GM21390 (cell line): Measurements from ENCODE around the gene LHPP.

Source experiments
- ATAC-seq: cut with Tn5 transposase; IDR thresholded peaks from one replicate; pipeline ENCODE4 v1.9.1; 2021; ENCODE audit not compliant: unreplicated experiment

Gene LHPP

GRCh38 chr10:124495725-124496124 is 34.1 kb downstream of the LHPP start:
- no peak for ATAC-seq

DNA sequence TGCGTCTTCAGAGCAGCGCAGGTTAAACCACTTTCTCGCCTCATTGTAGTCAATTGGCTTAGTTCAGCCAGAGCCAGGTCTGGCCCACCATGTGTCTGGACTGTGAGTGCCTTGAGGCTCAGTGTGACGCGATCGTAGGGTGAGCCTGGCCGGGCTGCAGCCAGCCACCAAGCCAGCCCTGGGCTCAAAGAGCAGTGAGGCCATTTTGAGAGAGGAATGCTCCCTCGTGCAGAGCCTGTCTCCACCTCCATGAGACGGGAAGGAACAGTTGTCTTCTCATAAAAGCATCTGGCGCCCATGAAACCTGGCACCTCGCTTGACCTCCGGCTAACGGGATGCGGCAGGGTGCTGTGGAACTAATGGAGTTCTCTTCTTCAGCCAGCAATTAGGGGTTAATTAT is 34.5 kb downstream of the LHPP start:
- ATAC-seq, result no peak

GRCh38 chr10:124496620-124497019 is 35.0 kb downstream of the LHPP start:
- ATAC-seq, result no peak

DNA sequence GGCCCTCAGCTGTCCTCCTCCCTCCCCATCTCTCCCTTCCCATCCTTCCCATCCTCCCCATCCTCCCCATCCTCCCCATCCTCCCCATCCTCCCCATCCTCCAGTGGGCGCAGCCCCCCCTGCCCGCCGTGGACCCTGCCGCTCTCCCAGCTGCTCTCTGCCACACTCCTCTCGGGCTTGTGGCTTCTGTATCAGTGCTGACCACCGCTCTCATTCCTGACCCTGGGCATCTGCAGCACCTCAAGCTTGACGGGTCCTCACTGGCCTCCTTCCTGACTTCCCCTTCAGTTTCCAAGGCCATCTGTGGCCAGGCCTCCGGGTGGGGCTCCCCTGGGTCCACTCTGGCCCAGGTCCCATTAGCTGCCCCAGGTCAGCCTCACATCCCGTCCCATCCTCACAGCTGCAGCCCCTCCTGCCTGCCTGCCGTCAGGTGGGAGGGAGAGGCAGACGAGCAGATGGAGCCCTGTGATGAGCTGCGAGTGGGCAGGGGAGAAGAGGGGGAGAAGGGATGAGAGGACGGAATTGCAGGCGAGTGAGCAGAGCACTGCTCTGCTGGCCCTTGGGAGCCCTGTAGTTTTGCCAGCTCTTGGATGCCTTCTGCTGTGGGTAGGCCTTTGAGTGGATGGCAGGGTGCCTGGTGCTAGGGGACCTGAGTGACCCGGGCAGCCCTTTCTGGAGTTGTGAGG is 35.7 kb downstream of the LHPP start:
- ATAC-seq, result no peak

GRCh38 chr10:124498056-124498455 is 36.4 kb downstream of the LHPP start:
- ATAC-seq, result no peak

GRCh38 chr10:124500757-124501156 is 39.1 kb downstream of the LHPP start:
- no peak for ATAC-seq

DNA sequence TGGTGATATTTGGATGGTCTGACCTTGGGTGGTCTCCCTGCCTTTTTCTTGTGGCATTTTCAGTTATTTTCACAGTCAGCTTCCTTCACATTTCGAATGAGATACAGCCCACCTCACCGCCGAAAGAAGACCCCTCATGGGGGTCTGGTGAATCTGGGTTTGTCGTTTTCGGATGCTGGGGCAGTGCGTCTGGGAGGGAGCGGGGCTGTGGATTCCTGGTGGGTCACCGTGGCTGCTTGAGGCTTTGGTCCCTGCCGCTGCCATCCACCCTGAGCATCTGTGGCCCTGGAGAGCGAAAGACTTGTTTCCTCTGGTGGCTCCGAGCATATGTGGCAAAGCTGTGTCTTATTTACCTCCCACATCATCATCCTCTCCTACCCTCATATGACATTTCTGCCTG is 43.1 kb downstream of the LHPP start:
- no peak for ATAC-seq

DNA sequence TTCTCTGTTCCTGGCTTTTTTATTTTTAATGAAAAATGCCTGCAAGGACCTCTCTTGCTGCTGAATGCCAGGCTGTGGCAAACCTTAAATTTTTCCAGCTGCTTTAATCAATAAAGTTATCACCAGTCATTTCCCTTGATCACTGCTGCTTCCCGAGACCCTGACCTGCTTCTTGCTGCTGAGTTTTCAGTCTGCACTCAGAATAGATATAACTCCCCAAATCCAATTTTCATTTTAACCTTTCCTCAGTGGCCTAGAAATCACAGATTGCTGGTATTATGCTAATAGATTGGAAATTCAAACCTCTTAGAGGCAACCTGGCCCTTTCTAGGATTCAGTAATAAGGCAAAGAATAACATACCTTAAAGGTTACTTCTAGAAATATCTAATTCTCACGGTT is 43.7 kb downstream of the LHPP start:
- ATAC-seq, result no peak

- no peak for ATAC-seq
These were observed 46.5 kb downstream of the LHPP start for GRCh38 chr10:124508070-124508667.

DNA sequence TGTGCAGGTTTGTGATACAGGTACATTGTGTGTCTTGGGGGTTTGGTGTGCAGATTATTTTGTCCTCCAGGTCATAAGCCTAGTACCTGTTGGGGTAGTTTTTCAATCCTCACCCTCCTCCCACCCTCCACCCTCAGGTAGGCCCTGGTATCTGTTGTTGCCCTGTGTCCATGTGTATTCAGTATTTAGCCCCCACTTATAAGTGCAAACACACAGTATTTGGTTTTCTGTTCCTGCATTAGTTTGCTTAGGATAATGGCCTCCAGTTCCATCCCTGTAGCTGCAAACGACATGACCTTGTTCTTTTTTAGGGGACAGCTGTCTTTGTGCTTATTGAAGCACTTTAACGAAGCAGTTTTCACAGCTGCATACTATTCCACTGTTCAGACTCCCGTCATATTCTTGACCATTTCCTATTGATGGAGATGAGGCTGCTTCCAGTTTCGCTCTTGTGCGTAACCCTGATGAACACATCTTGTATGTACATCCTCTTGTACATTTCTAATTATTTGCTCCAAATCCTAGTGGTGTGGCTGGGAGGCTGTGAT is 47.4 kb downstream of the LHPP start:
- no peak for ATAC-seq

DNA sequence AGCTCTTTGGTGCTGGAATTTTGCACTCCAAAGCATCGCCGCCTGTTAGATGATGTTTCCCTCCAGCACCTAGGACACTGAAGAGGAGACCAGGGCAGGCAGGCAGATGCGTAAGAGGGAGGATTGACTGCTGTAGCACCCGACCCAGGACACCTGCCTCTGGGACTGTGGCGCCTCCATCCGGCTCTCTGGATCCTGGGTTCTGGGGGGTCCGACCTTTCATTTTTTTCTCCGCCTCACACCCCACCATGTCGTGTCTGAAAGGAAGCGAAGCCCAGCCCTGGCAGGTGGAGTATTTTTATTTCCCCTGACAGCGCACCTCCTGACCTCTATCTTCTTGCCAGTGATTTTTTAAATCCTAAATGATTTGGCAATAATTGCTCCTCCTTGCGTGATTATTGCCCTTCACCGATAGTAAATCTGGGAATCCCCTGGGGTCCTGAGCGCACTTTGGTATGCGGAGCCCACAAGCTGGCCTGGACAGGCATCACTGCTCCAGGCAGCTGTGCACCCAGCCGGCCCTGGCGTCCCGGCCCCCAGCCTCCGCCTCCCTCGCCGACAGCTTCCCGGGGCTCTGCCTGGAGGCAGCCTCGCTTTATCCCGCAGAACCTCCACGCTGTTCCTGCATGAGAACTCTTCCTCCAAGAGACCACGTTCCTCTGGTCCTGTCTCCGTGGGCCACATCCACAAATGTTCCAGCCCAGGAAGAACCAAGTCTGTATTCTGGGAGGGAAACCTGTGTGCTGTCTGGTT is 48.4 kb downstream of the LHPP start:
- no peak for ATAC-seq

DNA sequence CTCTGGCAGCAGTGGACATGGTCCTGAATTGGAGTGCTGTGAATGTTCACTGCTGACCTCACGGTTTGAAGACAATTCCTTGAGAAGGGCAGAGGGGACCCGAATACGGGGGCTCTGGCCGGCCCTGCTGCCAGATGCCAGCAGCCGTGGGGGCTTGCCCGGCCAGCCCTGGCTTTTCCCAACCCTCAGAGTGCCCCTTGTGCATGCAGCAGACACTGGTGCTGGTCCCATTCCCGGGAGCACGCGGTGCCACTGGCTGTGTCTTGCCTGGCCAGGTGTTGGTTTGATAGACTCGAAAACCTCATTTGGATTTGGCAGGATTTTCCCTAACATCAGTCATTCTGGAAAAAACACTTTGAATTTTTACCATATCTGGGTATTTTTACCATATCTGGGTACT is 49.1 kb downstream of the LHPP start:
- ATAC-seq, result no peak

DNA sequence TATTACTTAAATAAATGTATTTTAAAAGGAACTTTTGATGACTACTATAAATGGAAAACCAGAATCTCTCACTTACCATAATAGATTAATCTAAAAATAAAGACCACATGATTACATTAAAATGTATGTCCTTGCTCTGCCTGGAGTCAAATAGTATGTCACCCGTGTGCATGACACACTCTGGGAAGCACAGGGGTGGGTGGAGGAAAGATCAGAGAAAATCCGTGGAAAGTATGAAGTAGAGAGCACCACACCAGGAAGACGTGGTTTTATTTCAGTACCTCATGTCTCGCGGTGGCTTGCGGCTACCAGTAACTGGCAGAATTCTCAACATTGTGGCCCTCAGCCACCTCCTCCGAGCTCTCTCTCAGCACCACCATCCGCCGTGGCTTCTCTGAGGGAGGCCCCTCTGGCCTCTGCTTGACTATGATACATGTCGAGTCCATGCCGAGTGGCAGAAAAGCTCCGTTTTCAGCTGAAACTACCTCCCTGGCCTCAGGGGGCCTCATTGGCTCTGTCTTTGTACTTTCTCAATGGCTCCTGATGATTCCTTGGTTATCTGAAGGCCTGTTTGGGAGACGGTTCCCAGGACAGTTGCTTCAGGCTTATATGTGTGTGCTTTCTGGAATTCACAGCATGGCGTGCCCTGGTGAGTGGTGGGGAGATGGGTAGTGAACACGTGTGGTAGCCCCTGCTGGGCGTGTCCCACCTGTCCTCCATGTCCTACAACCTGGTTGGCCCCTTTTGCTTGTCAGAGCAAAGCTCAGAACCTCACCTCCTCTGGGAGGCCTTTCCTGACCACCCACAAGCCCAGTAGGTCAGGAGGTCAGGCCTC is 49.8 kb downstream of the LHPP start:
- no peak for ATAC-seq

DNA sequence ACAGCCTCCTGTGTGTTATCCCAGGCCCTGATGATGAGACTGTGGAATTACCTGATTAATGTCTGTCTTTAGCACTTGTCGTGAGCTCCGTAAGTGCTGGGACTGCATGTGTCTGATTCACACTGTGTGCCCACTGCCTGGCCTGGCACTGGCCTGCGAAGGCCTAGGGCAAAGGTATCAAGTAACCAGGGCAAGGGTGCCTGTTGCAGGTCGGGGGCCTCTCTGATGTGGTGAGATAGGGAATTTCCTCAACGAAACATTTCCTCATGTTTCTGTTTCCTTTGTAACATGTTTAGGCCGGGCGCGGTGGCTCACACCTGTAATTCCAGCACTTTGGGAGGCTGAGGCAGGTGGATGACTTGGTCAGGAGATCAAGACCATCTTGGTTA is 50.4 kb downstream of the LHPP start:
- no peak for ATAC-seq

GRCh38 chr10:124512600-124512999 is 51.0 kb downstream of the LHPP start:
- ATAC-seq, result no peak

GRCh38 chr10:124515244-124515970 is 53.8 kb downstream of the LHPP start:
- no peak for ATAC-seq

GRCh38 chr10:124516181-124516580 is 54.6 kb downstream of the LHPP start:
- ATAC-seq, result no peak

DNA sequence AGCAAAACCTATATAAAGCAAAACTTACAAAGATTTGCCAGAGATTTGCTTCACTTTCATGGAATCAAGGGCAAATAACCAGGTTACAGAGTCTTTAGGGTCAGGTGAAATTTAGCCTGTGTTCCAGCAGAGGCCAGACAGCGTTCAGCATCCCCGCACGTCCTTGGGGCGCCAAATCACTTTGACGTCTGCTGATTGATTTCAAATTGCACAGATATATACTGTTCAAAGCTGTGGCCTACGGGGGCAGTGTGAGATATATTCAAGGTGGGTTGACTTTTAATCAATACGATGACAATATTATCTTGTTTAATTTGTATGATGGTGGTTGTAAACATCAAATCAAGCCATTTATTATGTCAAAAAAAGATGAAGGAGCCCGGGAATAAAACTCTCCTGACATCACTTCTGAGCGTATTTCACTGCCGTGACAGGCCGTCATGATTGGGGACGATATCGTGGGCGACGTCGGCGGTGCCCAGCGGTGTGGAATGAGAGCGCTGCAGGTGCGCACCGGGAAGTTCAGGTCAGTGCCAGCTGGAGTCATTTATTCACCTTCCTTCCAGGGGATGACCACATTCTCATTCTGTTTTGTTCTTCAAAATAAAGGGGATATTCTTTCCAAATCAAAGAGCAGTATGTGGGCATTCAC is 55.2 kb downstream of the LHPP start:
- no peak for ATAC-seq

DNA sequence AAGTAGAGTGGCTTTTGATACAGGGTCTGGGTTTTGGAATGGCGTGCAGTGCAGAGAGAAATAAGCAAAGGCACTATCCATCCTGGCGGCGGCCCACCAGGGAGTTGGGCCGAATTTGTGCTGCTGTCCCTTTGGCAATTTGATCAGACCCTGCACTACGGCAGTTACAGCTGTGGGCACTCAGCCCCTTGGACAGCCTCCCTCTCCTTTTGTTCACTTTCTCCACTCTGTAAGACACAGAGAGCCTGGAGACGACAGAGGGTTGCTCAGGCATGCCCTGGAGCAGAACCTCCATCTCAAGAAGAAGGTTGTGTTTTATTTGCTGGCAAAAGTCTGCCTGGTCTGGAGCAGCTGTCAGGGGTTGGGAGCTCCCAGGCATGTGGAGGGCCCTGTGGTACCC is 55.8 kb downstream of the LHPP start:
- ATAC-seq, result no peak

GRCh38 chr10:124517931-124518330 is 56.3 kb downstream of the LHPP start:
- ATAC-seq, result no peak
